ENCODE measurements around the gene CCSER2.

The CCSER2 gene

DNA sequence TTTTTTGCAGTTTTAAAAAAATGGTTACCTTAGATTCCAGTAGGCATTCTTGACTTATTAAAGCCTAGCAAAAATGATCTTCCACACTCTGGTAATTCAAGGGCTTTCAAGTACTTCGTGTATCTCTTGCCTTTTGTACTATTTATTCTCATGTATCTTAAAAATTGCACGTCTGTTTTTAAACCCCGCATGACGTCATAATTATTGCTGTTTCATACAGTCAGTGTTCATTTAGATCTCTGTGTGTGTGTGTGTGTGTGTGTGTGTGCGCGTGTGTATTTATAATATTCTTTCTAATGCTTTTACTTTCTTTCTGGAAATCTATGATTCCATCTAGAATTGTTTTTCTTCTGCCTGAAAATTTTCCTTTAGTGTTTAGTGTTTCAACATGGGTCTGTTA, 234.2 kb downstream of the CCSER2 start:
- no peak for DNase-seq

- no peak for DNase-seq
These were observed 235.0 kb downstream of the CCSER2 start for GRCh38 chr10:84563355-84563754.

DNA sequence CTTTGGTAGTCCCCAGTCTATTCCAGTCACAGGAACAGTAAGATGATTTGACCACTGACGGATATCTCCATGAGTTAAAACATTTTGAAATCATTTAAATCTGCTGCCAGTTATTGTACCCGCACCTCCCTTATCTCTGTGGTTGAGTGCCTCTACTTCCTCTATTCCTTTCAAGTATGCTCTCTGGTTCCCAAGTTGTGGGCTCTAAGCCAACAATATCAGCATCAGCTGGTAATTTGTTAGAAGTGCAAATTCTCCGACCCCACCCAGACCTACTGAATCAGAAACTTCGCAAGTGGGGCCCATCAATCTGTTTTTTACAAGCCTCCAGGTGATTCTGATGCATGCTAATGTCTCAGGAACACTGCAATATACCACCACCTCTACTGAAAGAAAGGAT, 235.5 kb downstream of the CCSER2 start:
- no peak for DNase-seq

DNA sequence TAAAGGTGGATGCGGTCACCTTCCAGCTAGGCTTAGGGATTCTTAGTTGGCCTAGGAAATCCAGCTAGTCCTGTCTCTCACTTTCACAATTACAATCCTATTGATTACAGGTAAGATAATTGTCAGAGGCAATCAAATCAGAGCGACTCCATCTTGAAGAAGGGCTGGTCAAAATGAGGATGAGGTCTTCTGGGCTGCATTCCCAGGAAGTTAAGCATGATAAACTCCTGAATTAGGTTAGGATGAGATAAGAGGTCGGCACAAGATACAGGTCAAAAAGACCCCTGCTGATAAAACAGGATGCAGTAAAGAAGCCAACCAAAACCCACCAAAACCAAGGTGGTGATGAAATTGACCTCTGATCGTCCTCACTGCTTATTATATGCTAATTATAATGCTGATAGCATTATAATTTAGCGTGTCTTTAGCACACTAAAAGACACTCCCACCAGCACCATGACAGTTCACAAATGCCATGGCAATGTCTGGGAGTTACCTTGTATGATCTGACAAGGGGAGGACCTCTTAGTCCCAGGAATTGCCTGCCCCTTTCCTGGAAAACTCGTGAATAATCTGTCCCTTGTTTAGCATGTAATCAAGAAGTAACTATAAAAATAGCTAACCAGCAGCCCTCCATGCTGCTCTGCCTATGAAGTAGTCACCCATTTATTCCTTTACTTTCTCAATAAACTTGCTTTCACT, 237.6 kb downstream of the CCSER2 start:
- DNase-seq = no peak

DNA sequence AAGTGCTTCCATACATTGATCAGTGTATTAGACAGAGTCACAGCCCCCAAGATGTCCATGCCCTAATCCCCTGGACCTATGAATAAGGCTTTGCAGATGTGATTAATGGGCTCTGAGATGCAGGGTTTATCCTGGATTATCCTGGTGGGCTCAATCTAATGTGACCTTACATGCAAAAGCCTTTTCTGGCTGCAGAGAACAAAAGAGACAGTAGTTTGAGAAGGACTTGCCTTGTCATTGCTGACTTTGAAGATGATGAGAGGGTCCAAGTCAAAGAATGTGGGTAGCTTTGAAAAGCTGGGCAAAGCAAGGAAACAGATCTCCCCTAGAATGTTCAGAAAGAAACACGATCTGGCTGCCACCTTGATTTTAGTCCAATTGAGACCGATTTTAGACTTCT, 238.7 kb downstream of the CCSER2 start:
- no peak for DNase-seq
